HL-60 (cell line): Measurements from ENCODE around the gene FCN1.

Experiments
- POLR2AphosphoS5 ChIP-seq: IDR thresholded peaks from 2 replicates; pipeline ENCODE4 v1.6.1; 2012; ENCODE audit warnings: low read depth
- SPI1 ChIP-seq: IDR thresholded peaks from 2 replicates; pipeline ENCODE4 v1.6.1; 2012; ENCODE audit warnings: low read depth, mild to moderate bottlenecking, borderline replicate concordance
- TF ChIP-seq, protein P1 (sequence below): IDR thresholded peaks from one replicate; pipeline ENCODE4 v1.5.1; 2011; ENCODE audit warnings: low read length, control low read depth, inconsistent platforms; ENCODE audit not compliant: insufficient read depth
- TF ChIP-seq, protein P2 (sequence below): IDR thresholded peaks from 2 replicates; pipeline ENCODE4 v1.6.1; 2012; ENCODE audit warnings: low read depth; ENCODE audit not compliant: insufficient replicate concordance

DNA sequence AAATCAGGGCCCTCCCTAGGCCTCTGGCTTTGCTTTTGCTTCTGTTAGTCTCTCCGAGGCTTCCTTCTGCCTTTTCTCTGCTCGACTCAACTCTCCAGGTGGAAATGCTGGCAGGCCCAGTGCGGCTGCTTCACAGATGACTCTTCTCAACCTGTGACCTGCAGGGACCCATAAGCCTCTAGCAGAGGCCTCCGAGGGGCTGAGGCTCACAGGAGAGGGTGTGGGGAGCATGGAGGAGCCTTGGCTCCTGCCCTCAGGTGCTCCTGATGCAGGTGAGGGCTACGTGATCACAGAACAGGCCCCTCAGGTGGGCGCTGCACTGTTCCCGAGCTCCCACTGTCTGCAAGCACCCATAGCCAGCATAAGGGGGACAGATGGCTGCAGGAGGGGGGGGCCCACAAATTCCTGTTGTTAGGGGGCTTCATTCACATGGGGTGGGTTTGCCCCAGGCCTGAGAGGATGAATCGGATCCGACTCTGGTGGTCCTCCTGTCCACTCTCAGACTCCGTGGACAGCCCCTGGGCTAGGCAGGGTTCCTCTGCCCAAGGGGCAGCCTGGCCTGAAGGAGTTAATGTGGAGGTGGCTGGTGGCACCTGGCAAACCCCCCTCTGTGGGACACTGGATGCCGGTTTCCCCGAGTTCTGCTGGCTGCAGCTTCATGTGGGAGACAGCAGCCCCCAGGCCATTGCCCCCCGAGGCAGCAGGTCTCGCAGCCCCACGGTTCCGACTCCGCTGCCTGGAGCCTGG is 48.0 kb downstream of the FCN1 start:
- TF ChIP-seq, protein P1, sequence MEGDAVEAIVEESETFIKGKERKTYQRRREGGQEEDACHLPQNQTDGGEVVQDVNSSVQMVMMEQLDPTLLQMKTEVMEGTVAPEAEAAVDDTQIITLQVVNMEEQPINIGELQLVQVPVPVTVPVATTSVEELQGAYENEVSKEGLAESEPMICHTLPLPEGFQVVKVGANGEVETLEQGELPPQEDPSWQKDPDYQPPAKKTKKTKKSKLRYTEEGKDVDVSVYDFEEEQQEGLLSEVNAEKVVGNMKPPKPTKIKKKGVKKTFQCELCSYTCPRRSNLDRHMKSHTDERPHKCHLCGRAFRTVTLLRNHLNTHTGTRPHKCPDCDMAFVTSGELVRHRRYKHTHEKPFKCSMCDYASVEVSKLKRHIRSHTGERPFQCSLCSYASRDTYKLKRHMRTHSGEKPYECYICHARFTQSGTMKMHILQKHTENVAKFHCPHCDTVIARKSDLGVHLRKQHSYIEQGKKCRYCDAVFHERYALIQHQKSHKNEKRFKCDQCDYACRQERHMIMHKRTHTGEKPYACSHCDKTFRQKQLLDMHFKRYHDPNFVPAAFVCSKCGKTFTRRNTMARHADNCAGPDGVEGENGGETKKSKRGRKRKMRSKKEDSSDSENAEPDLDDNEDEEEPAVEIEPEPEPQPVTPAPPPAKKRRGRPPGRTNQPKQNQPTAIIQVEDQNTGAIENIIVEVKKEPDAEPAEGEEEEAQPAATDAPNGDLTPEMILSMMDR = no peak
- TF ChIP-seq, protein P2, sequence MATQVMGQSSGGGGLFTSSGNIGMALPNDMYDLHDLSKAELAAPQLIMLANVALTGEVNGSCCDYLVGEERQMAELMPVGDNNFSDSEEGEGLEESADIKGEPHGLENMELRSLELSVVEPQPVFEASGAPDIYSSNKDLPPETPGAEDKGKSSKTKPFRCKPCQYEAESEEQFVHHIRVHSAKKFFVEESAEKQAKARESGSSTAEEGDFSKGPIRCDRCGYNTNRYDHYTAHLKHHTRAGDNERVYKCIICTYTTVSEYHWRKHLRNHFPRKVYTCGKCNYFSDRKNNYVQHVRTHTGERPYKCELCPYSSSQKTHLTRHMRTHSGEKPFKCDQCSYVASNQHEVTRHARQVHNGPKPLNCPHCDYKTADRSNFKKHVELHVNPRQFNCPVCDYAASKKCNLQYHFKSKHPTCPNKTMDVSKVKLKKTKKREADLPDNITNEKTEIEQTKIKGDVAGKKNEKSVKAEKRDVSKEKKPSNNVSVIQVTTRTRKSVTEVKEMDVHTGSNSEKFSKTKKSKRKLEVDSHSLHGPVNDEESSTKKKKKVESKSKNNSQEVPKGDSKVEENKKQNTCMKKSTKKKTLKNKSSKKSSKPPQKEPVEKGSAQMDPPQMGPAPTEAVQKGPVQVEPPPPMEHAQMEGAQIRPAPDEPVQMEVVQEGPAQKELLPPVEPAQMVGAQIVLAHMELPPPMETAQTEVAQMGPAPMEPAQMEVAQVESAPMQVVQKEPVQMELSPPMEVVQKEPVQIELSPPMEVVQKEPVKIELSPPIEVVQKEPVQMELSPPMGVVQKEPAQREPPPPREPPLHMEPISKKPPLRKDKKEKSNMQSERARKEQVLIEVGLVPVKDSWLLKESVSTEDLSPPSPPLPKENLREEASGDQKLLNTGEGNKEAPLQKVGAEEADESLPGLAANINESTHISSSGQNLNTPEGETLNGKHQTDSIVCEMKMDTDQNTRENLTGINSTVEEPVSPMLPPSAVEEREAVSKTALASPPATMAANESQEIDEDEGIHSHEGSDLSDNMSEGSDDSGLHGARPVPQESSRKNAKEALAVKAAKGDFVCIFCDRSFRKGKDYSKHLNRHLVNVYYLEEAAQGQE = no peak
- TF ChIP-seq POLR2AphosphoS5 (no peak), SPI1 (no peak)
